IMR-90 (cell line): ENCODE data around the gene CHSY3.

Experiments used
- MAFK ChIP-seq: IDR thresholded peaks from 2 replicates; pipeline ENCODE4 v1.6.1; 2012; ENCODE audit warnings: low read depth, low read length, improper control_type of control experiment
- TF ChIP-seq, protein P1 (sequence below): conservative IDR thresholded peaks from 2 replicates; pipeline ENCODE4 v1.5.1; 2012; ENCODE audit warnings: mild to moderate bottlenecking, low read depth, low read length, improper control_type of control experiment

DNA sequence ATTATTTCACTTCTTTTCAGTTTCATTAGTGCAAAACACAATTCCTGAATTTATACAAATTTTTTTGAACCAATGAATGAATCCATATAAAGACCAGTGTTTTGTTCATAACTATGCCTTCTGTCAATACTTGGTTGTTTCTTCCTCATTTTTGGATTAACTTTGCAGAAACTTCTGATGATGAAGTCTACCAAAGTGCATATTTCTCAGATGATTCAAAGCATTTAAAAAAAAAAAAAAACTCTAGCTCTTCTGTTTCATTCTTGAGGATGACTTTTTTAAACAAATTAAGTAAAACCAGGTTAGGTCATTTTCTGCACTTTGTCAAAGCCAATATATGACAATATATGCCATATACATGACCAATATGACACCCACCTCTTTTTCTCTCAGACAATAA, 92.6 kb downstream of the CHSY3 start:
- TF ChIP-seq, protein P1, sequence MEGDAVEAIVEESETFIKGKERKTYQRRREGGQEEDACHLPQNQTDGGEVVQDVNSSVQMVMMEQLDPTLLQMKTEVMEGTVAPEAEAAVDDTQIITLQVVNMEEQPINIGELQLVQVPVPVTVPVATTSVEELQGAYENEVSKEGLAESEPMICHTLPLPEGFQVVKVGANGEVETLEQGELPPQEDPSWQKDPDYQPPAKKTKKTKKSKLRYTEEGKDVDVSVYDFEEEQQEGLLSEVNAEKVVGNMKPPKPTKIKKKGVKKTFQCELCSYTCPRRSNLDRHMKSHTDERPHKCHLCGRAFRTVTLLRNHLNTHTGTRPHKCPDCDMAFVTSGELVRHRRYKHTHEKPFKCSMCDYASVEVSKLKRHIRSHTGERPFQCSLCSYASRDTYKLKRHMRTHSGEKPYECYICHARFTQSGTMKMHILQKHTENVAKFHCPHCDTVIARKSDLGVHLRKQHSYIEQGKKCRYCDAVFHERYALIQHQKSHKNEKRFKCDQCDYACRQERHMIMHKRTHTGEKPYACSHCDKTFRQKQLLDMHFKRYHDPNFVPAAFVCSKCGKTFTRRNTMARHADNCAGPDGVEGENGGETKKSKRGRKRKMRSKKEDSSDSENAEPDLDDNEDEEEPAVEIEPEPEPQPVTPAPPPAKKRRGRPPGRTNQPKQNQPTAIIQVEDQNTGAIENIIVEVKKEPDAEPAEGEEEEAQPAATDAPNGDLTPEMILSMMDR, result no peak
- no peak for TF ChIP-seq MAFK
